Measurements from ENCODE around the gene P2RX7. TPM values are rescaled to one million over a fixed set of nuclear protein-coding genes. Genes with fewer than 3 reads are reported as not detected.
"Not testable (repeated sequence)": the region's sequence is repeated elsewhere in the genome, so short reads cannot be mapped to it uniquely, and the experiment has no call there.

The P2RX7 gene
- polyA plus RNA-seq, 3 donors = 12.3 to 66.3 (median 20.5) TPM

- peaks cover 69% of the 10 kb centered on the region for H3K4me1 Mint-ChIP-seq
- Histone ChIP-seq H3K4me3 (replicated peaks in 1 of 3; ENCODE audit: low read depth in 2 of 3, low read length in 3 of 3) (peak overlapping the region in 1 of 3 experiments; percentile 15), H2AFZ (ENCODE audit: insufficient read depth, low read depth, low read length, poor library complexity, severe bottlenecking) (no peak overlapping the region), H4K20me1 (ENCODE audit: insufficient read depth, low read length) (no peaks in the 10 kb centered on the region), H3K79me2 (ENCODE audit: insufficient read depth, low read length) (peaks cover 74% of the 10 kb centered on the region), H3K27ac (ENCODE audit: low read depth in 1 of 2, low read length in 2 of 2) (peak overlapping the region; percentile 91 to 95), H3K4me1 (ENCODE audit: control insufficient read depth in 1 of 2, insufficient read depth in 2 of 2, low read length in 2 of 2) (peaks cover 65 to 73% of the 10 kb centered on the region in 2 donors), H3K9ac (ENCODE audit: insufficient read depth, low read length, poor library complexity, severe bottlenecking) (peak overlapping the region; percentile 63), H3K36me3 (replicated peaks in 1 of 2; ENCODE audit: control insufficient read depth in 1 of 2, insufficient read depth in 2 of 2, low read length in 2 of 2) (peaks cover 11 to 31% of the 10 kb centered on the region in 2 donors), H3K9me3 (replicated peaks in 1 of 2; ENCODE audit: control insufficient read depth in 1 of 2, insufficient read depth in 1 of 2, low read length in 2 of 2) (no peaks in the 10 kb centered on the region), H3K27me3 (ENCODE audit: control insufficient read depth in 2 of 2, insufficient read depth in 2 of 2, low read length in 2 of 2) (no peaks in the 10 kb centered on the region), H3K4me2 (replicated peaks; ENCODE audit: extremely low read depth, low read length, poor library complexity, severe bottlenecking) (peak overlapping the region; percentile 50)
- peak overlapping the region; percentile 2 to 43 for H3K4me3 Mint-ChIP-seq
- TF ChIP-seq, protein P1, sequence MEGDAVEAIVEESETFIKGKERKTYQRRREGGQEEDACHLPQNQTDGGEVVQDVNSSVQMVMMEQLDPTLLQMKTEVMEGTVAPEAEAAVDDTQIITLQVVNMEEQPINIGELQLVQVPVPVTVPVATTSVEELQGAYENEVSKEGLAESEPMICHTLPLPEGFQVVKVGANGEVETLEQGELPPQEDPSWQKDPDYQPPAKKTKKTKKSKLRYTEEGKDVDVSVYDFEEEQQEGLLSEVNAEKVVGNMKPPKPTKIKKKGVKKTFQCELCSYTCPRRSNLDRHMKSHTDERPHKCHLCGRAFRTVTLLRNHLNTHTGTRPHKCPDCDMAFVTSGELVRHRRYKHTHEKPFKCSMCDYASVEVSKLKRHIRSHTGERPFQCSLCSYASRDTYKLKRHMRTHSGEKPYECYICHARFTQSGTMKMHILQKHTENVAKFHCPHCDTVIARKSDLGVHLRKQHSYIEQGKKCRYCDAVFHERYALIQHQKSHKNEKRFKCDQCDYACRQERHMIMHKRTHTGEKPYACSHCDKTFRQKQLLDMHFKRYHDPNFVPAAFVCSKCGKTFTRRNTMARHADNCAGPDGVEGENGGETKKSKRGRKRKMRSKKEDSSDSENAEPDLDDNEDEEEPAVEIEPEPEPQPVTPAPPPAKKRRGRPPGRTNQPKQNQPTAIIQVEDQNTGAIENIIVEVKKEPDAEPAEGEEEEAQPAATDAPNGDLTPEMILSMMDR (IDR thresholded peaks at IDR 0.05) = no peak
- peaks cover 0 to 3% (median 0%) of the 10 kb centered on the region in 3 donors for H3K27me3 Mint-ChIP-seq (ENCODE audit: low read depth in 3 of 3)
- intact Hi-C loops (cut with micrococcal nuclease) = loop anchor here (2.0 to 5.0 kb wide), 4 partner anchors 16 to 70 kb away; no protein-coding TSS in a partner anchor
- H3K9me3 Mint-ChIP-seq = peaks cover 0 to 8% (median 4%) of the 10 kb centered on the region in 7 donors
- H3K36me3 Mint-ChIP-seq = peaks cover 45 to 48% of the 10 kb centered on the region in 2 donors
- peak; percentile 77 to 91 (median 89) for DNase-seq
- peak overlapping the region; percentile 99 to 100 (median 99) for H3K27ac Mint-ChIP-seq
- WGBS (ENCODE audit: insufficient coverage) = 55% methylated on average over 4 of the region's 8 CpGs
Observed at GRCh38 chr12:121145221-121145620, 12.5 kb downstream of the P2RX7 start.

- H3K9me3 ChIP-seq (replicated peaks in 1 of 2; ENCODE audit: control insufficient read depth in 1 of 2, insufficient read depth in 1 of 2, low read length in 2 of 2); H3K4me3 ChIP-seq (replicated peaks in 1 of 3; ENCODE audit: low read depth in 2 of 3, low read length in 3 of 3); H3K27me3 ChIP-seq (ENCODE audit: control insufficient read depth in 2 of 2, insufficient read depth in 2 of 2, low read length in 2 of 2); H3K9ac ChIP-seq (ENCODE audit: insufficient read depth, low read length, poor library complexity, severe bottlenecking); H3K27ac ChIP-seq (ENCODE audit: low read depth in 1 of 2, low read length in 2 of 2); H2AFZ ChIP-seq (ENCODE audit: insufficient read depth, low read depth, low read length, poor library complexity, severe bottlenecking); H3K9me3 Mint-ChIP-seq; H4K20me1 ChIP-seq (ENCODE audit: insufficient read depth, low read length); H3K4me2 ChIP-seq (replicated peaks; ENCODE audit: extremely low read depth, low read length, poor library complexity, severe bottlenecking); H3K27me3 Mint-ChIP-seq (ENCODE audit: low read depth in 3 of 3); DNase-seq; H3K4me3 Mint-ChIP-seq: not testable (repeated sequence)
- intact Hi-C loops (cut with micrococcal nuclease) = loop anchor here in 1 of 2 donors (5.0 kb wide), 2 partner anchors 37 to 43 kb away; no protein-coding TSS in a partner anchor
- Mint-ChIP-seq H3K27ac (peak overlapping the region in 2 of 7 donors; percentile 42 to 61), H3K4me1 (peaks cover 33% of the 10 kb centered on the region), H3K36me3 (peaks cover 46 to 55% of the 10 kb centered on the region in 2 donors)
- Histone ChIP-seq H3K4me1 (ENCODE audit: control insufficient read depth in 1 of 2, insufficient read depth in 2 of 2, low read length in 2 of 2) (peaks cover 28 to 39% of the 10 kb centered on the region in 2 donors), H3K79me2 (ENCODE audit: insufficient read depth, low read length) (peaks cover 49% of the 10 kb centered on the region), H3K36me3 (replicated peaks in 1 of 2; ENCODE audit: control insufficient read depth in 1 of 2, insufficient read depth in 2 of 2, low read length in 2 of 2) (peaks cover 12 to 43% of the 10 kb centered on the region in 2 donors)
- no CpG with 5 or more reads among the region's 3 CpGs for whole genome bisulfite sequencing (ENCODE audit: insufficient coverage)
Observed at GRCh38 chr12:121149289-121149688, 16.6 kb downstream of the P2RX7 start.
